Activated T-helper 2 cell treated with anti-CD3 and anti-CD28 coated beads, Interferon-gamma antibody, Interleukin-2, Interleukin-4, amounts not matched to agents 10 μg/mL and 5 μg/mL and 100 μg/mL, durations not matched to agents 14 hours and 24 hours and 36 hours (primary cell): ENCODE results near the gene ARHGAP8. TPM values are rescaled to one million over a fixed set of nuclear protein-coding genes. Genes with fewer than 3 reads are reported as not detected.
"Not testable (repeated sequence)": the region's sequence is repeated elsewhere in the genome, so short reads cannot be mapped to it uniquely, and the experiment has no call there.

Experiments
- DNase-seq: peaks from one replicate; pipeline ENCODE4 v3.0.0; 2021; ENCODE audit warnings: low spot score
- H3K27ac Mint-ChIP-seq: one replicate; pipeline ENCODE4 v1.8.0; 2021; ENCODE audit warnings: mixed read lengths
- H3K27me3 Mint-ChIP-seq: one replicate; pipeline ENCODE4 v1.8.0; 2021; ENCODE audit warnings: low read depth, mixed read lengths
- H3K36me3 Mint-ChIP-seq: one replicate; pipeline ENCODE4 v1.8.0; 2021; ENCODE audit warnings: low read depth, mixed read lengths
- H3K4me1 Mint-ChIP-seq: one replicate; pipeline ENCODE4 v1.8.0; 2021; ENCODE audit warnings: low read depth, mixed read lengths
- H3K4me3 Mint-ChIP-seq: one replicate; pipeline ENCODE4 v1.8.0; 2021; ENCODE audit warnings: low read depth, mild to moderate bottlenecking, moderate library complexity, mixed read lengths
- H3K9me3 Mint-ChIP-seq: one replicate; pipeline ENCODE4 v1.8.0; 2021; ENCODE audit warnings: mixed read lengths
- intact Hi-C: fragments of 100-400 bp; cut with micrococcal nuclease; formaldehyde crosslinking; loops from one replicate; pipeline ENCODE4 v1.15.1; 2023
- total RNA-seq: library from RNA; stranded (reverse); gene quantifications from 2 replicates; pipeline ENCODE4 v1.2.3, GENCODE V29; 2022

Gene ARHGAP8
- total RNA-seq, 1 donor from 2014 or later = 0.30 TPM

DNA sequence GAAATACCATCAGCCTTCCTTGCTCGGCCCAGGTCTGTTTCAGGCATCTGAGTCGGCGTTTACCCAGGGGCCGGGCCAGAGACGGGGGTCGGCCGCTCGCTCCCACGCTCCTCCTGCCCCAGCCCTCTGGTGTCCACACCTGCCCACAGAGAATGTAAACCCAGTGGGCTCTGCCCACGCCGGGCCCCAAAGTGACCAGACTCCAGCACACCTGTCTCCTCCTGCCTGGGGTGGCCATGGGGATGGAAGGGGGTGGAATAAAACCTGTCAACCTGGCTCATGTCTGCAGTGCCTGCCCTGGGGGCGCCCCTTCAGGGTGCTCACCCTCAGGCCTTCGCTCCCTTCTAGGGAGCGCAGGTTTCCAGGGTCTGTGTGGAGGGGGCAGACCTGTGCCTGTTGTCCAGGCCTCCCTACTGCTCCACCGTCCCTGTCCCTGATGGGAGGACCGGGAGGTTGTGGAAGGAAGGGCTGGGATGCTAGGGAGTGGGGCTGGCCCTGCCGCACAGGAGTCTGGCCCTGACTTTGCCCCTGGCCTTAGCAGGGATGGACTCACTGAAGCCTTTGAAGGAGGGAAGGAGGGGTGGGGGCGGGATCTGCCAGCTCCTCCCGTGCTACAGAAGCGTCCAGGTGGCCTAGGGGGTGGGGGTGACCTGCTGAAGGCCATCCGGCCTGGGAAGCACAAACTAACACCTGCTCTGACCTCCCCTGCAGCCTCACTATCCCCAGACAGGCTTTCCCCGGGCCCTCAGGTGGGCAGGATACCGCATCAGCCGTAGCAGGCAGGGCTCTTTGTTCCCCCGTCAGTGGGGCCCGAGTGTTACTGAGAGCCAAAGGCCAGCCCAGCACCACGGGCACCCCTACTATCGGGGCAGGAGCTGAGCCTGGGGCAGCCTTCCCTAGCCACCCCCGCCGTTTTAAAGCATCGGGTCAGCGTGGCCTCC, 14.7 kb upstream of the ARHGAP8 start:
- Mint-ChIP-seq H3K4me3 (no peak overlapping the region), H3K9me3 (no peaks in the 10 kb centered on the region), H3K4me1 (no peaks in the 10 kb centered on the region), H3K27me3 (no peaks in the 10 kb centered on the region), H3K27ac (no peak overlapping the region), H3K36me3 (no peaks in the 10 kb centered on the region)
- intact Hi-C loops = no loop called here
- DNase-seq = no peak

DNA sequence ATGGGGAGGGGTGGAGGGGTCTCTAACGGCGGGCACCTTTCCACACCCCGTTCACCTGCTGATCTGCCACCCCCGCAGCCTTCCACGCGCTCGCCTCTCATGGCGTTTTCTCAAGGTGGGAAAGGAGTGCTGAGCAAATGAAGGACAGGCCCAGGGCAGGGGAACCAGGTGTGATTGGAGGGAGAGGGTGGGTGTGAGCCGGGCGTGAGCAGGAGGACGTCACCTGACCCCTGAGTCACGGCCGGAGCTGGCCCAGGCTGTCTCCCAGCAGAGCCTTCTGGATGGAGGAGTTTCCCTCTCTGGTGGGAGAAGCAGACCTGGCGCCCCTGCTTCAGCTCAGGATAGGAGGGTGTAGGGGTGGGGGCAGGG, 14.0 kb upstream of the ARHGAP8 start:
- Mint-ChIP-seq H3K27me3 (no peaks in the 10 kb centered on the region), H3K36me3 (no peaks in the 10 kb centered on the region), H3K27ac (no peak overlapping the region), H3K4me1 (no peaks in the 10 kb centered on the region), H3K4me3 (no peak overlapping the region), H3K9me3 (no peaks in the 10 kb centered on the region)
- intact Hi-C loops = no loop called here
- DNase-seq = no peak

DNA sequence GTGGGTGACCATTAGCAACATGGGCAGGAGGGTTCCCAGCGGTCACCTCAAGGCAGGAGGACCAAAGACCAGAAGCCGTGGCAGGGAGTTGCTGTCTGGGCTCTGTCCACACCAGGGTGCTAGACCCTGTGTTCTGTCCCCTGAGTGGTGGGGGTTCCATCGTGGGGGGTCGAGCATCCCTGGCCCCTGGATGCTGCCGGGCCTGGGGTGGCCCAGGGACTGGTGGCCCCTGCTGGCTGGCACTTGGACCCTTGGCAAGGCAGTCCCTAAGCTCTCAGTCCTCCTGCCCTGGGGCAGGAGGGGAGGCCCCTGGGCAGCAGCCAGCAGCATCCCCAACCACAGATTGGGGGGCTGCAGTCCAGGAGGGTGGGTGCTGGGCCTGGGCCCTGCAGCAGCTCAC, 13.4 kb upstream of the ARHGAP8 start:
- no peak overlapping the region for H3K4me3 Mint-ChIP-seq
- H3K27me3 Mint-ChIP-seq = no peaks in the 10 kb centered on the region
- DNase-seq = no peak
- H3K4me1 Mint-ChIP-seq = no peaks in the 10 kb centered on the region
- H3K9me3 Mint-ChIP-seq = no peaks in the 10 kb centered on the region
- H3K36me3 Mint-ChIP-seq = no peaks in the 10 kb centered on the region
- H3K27ac Mint-ChIP-seq = no peak overlapping the region
- intact Hi-C loops = no loop called here

DNA sequence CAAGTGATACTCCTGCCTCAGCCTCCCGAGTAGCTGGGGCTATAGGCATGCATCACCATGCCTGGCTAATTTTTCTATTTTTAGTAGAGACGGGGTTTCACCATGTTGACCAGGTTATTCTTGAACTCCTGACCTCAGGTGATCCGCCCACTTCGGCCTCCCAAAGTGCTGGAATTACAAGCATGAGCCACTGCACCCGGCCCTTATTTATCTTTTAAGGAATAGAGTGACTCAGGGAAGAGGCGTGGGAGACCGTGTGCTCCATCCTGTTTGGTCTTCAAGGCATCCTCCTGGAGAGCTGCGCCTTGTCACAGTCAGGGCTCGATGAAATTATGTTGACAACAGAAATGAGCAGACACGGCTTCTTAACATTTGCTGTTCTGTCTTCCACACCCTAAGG, 12.7 kb upstream of the ARHGAP8 start:
- DNase-seq, intact Hi-C loops, H3K9me3 Mint-ChIP-seq, H3K4me3 Mint-ChIP-seq, H3K27me3 Mint-ChIP-seq, H3K4me1 Mint-ChIP-seq, H3K27ac Mint-ChIP-seq, H3K36me3 Mint-ChIP-seq: not testable (repeated sequence)

DNA sequence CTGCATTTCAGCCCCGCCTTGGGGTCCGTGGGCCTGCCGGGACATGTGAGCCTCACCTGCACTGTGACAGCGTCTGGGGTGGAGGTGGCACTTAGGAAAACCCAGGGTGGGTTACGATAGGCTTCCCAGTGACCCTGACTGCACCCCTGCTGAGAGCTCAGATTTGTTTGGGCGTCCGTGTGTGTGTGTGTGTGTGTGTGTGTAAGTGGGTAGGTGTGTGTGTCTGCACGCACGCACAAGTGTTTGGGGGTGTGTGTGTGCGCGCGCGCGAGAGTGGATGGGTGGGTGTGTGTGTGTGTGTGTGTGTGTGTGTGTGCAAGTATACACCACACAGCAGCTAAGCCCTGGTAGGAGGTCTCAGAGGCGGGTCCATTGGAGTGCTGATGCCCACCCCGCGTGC, 12.1 kb upstream of the ARHGAP8 start:
- H3K27me3 Mint-ChIP-seq = no peaks in the 10 kb centered on the region
- DNase-seq = no peak
- H3K4me3 Mint-ChIP-seq = no peak overlapping the region
- no peaks in the 10 kb centered on the region for H3K36me3 Mint-ChIP-seq
- intact Hi-C loops = no loop called here
- no peak overlapping the region for H3K27ac Mint-ChIP-seq
- no peaks in the 10 kb centered on the region for H3K9me3 Mint-ChIP-seq
- no peaks in the 10 kb centered on the region for H3K4me1 Mint-ChIP-seq

DNA sequence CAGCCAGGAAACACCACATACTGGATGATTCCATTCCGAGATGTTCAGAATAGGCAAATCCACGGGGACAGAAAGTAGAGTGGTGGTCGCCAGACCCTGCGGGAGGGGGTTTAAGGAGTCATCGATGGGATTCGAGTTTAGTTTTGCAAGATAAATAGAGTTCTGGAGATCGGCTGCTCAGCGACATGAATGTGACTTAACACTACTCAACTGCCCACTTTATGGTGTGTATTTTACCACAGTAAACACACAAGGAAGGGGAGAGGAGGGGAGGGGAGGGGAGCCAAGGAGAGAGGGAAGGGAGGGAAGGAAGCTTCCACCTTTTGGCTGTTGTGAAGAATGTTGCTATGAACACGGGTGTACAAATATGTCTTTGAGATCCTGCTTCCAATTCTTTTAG, 10.4 kb upstream of the ARHGAP8 start:
- H3K9me3 Mint-ChIP-seq = no peaks in the 10 kb centered on the region
- no peak for DNase-seq
- H3K27me3 Mint-ChIP-seq = peaks cover 3% of the 10 kb centered on the region
- intact Hi-C loops = no loop called here
- no peak overlapping the region for H3K4me3 Mint-ChIP-seq
- no peaks in the 10 kb centered on the region for H3K4me1 Mint-ChIP-seq
- H3K27ac Mint-ChIP-seq = no peak overlapping the region
- no peaks in the 10 kb centered on the region for H3K36me3 Mint-ChIP-seq

DNA sequence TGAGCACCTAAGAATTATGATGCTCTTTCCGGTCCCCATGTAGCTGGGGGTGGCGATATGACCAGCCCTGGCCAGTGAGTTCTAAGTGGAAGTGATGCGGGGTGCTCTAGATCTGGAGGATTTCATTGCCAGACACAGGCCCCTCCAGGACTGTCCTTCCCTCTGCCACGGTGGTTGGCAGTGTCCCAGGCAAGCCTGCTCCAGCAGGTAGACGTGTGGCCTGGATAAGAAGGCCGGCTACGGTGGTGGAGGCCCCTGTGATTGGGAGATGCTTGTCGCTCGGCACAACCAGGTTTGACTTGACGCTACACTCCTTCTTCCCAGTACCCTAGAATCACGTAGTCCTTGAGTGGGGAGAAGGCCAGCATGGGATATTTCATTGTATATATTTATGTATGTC, 9.1 kb upstream of the ARHGAP8 start:
- H3K36me3 Mint-ChIP-seq = no peaks in the 10 kb centered on the region
- H3K9me3 Mint-ChIP-seq = no peaks in the 10 kb centered on the region
- intact Hi-C loops = no loop called here
- H3K27me3 Mint-ChIP-seq = peaks cover 6% of the 10 kb centered on the region
- DNase-seq = no peak
- H3K27ac Mint-ChIP-seq = no peak overlapping the region
- H3K4me3 Mint-ChIP-seq = no peak overlapping the region
- H3K4me1 Mint-ChIP-seq = no peaks in the 10 kb centered on the region

DNA sequence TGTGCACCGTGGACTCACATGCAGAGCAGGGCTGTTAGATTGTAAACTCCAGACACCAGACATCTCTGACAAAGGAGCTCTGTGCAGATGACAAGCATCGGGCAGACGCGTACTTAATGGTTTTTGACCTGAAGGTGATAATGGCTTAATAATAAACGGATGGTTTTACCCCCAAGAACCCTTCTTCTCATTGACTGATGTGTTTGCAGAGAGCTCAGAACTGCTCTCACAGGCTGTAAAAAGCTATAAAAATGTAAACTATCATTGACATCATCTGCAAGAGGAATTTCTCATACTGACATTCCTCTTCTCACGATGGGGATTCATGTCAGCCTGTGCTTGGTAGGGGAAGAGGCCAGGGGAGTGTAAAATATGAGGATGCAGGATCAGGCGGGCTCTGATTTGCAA, 8.6 kb upstream of the ARHGAP8 start:
- H3K36me3 Mint-ChIP-seq = no peaks in the 10 kb centered on the region
- H3K9me3 Mint-ChIP-seq = no peaks in the 10 kb centered on the region
- H3K27ac Mint-ChIP-seq = no peak overlapping the region
- intact Hi-C loops = no loop called here
- H3K27me3 Mint-ChIP-seq = peaks cover 6% of the 10 kb centered on the region
- DNase-seq = no peak
- no peaks in the 10 kb centered on the region for H3K4me1 Mint-ChIP-seq
- no peak overlapping the region for H3K4me3 Mint-ChIP-seq

DNA sequence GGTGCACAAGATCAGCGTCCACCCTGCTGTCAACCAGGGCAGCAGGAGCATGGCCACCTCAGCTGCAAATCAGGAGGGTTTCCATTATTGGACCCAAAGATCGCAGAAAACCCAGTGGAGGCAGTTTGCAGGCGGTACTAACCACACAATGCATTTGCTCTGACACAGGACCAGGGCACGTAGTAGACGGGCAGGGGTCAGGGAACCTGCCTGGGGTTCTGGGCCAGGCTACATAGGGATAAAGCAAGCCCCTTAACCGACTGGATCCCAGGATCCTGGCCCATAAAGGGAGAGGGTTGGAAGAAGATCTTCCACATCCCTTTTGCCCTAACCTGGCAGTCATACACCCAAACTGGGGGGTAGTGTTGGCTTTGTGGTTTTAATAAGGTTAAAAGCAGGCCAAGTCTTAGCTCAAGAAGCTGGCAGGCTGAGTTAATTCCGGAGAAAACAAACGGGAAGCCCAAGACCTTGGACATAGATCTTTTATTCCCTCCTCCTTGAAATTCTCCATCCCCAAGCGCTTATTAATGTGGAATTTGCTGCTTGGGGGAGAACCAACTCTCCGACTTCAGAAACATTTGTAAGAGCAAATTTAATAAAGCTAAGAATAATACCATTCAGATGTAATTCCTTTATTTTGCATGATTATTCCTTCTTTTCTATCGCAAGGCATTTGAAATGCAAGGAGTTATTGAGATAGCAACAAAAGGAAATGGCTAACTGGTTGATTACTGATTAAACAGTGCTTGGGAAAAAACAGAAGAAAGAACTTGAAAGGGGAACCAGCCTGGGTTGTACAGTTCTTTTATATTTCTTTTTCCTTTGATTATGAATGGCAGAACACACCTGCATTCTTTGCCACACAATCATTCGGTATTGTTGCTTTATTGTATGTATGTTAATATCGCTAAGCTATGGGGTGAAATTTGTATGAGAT, 6.3 kb upstream of the ARHGAP8 start:
- H3K36me3 Mint-ChIP-seq = no peaks in the 10 kb centered on the region
- H3K27ac Mint-ChIP-seq = no peak overlapping the region
- peaks cover 14% of the 10 kb centered on the region for H3K27me3 Mint-ChIP-seq
- H3K4me3 Mint-ChIP-seq = no peak overlapping the region
- H3K4me1 Mint-ChIP-seq = no peaks in the 10 kb centered on the region
- intact Hi-C loops = no loop called here
- DNase-seq = no peak
- no peaks in the 10 kb centered on the region for H3K9me3 Mint-ChIP-seq

DNA sequence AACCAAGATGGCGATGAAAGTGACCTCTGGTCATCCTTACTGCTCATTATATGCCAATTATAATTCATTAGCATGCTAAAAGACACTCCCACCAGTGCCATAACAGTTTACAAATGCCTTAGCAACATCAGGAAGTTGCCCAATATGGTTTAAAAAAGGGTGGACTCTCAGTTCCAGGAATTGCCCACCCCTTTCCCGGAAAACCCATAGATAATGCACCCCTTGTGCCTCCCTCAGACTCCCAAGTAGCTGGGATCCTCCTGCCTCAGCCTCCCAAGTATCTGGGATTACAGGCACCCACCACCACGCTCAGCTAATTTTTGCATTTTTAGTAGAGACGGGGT, 4.6 kb upstream of the ARHGAP8 start:
- H3K36me3 Mint-ChIP-seq, H3K9me3 Mint-ChIP-seq, H3K27ac Mint-ChIP-seq, H3K4me3 Mint-ChIP-seq, H3K4me1 Mint-ChIP-seq, DNase-seq, intact Hi-C loops: not testable (repeated sequence)
- peaks cover 23% of the 10 kb centered on the region for H3K27me3 Mint-ChIP-seq

DNA sequence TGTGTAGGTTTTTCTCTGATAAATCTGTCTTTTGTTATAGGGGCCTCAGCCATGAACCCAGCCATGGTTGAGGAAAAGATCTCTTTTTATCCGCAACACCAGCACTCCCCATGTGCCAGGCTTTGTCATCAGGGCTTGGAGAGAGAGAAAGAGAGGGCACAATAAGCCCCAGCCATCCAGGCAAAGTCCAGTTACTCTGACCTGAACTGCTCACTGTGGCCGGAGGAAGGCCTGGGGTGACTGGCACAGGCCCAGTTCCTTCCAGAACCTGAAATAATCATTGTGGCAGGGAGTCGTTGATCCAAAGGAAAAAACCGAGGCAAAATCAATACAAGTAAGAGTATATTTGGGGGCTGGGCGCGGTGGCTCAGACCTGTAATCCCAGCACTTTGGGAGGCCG, 3.9 kb upstream of the ARHGAP8 start:
- peaks cover 29% of the 10 kb centered on the region for H3K27me3 Mint-ChIP-seq
- H3K27ac Mint-ChIP-seq = no peak overlapping the region

DNA sequence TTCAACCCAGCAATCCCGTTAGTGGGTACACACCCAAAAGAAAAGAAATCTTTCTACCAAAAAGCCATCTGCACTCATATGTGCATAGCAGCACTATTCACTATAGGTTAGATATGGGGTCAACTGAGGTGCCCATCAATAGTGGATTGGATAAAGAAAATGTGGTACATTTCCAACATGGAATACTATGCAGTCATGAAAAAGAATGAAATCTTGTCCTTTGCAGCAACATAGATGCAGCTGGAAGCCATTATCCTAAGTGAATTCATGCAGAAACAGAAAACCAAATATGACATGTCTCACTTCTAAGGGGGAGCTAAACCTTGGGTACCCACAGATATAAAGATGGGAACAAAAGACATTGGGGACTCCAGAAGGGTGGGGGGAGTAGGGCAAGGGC, 1.9 kb upstream of the ARHGAP8 start:
- Mint-ChIP-seq H3K36me3 (no peaks in the 10 kb centered on the region), H3K27me3 (peaks cover 49% of the 10 kb centered on the region), H3K27ac (no peak overlapping the region), H3K9me3 (no peaks in the 10 kb centered on the region), H3K4me3 (no peak overlapping the region), H3K4me1 (peaks cover 2% of the 10 kb centered on the region)
- intact Hi-C loops = no loop called here
- DNase-seq = no peak

More for the DNA sequence above, 3.9 kb upstream of the ARHGAP8 start:
- H3K4me1 Mint-ChIP-seq = peaks cover 2% of the 10 kb centered on the region
- no peak for DNase-seq
- no peaks in the 10 kb centered on the region for H3K9me3 Mint-ChIP-seq
- intact Hi-C loops = no loop called here
- H3K4me3 Mint-ChIP-seq = no peak overlapping the region
- H3K36me3 Mint-ChIP-seq = no peaks in the 10 kb centered on the region
